PC-3 (cell line): ENCODE measurements around the gene CCDC59. TPM values are rescaled to one million over a fixed set of nuclear protein-coding genes. Genes with fewer than 3 reads are reported as not detected.

Experiments
- ATAC-seq: fragments of 200-7000 bp; cut with Tn5 transposase; 2 replicates; pipeline ENCODE4 v1.9.1; 2020; ENCODE audit warnings: mild to moderate bottlenecking, moderate library complexity
- BruUV-seq: library from RNA; stranded (reverse); fragments of 400-500 nt; replicated peaks from 2 replicates; lab custom pipeline; 2021; lab: Mats Ljungman, UMichigan
- CTCF ChIA-PET: fragments of 300-600 bp; sonication (Branson Sonifier 250); formaldehyde crosslinking; loops from one replicate; lab custom pipeline; 2022; ENCODE audit warnings: antibody characterized with exemption; lab: Charles Lee
- POLR2A ChIA-PET: fragments of 300-600 bp; sonication (Branson Sonifier 250); formaldehyde crosslinking; loops from one replicate; lab custom pipeline; 2022; ENCODE audit warnings: antibody characterized with exemption; ENCODE audit not compliant: unreplicated experiment; lab: Charles Lee
- DNase-seq: peaks from one replicate; pipeline ENCODE4 v3.0.0-alpha.2; 2015
- H2AFZ ChIP-seq: fragments of 300-600 bp; sonication (generic); 2 replicates; pipeline ENCODE4 v1.6.0; 2016; ENCODE audit warnings: antibody characterized with exemption, low read length
- H3F3A ChIP-seq: fragments of 300-600 bp; sonication (generic); one replicate; pipeline ENCODE4 v1.6.0; 2017; ENCODE audit warnings: antibody characterized with exemption, low read length, control low read depth, mild to moderate bottlenecking; ENCODE audit not compliant: unreplicated experiment
- H3K27ac ChIP-seq: fragments of 300-600 bp; sonication (generic); 2 replicates; pipeline ENCODE4 v1.5.1; 2016; ENCODE audit warnings: mild to moderate bottlenecking, low read length
- H3K27me3 ChIP-seq: fragments of 300-600 bp; sonication (generic); 2 replicates; pipeline ENCODE4 v1.6.1; 2016; ENCODE audit warnings: low read length, mixed read lengths
- H3K36me3 ChIP-seq: fragments of 300-600 bp; sonication (generic); 2 replicates; pipeline ENCODE4 v1.6.1; 2016; ENCODE audit warnings: low read depth, mixed run types, low read length, mixed read lengths
- H3K4me1 ChIP-seq: fragments of 300-600 bp; sonication (generic); 2 replicates; pipeline ENCODE4 v1.5.1; 2016; ENCODE audit warnings: low read length; ENCODE audit not compliant: insufficient read depth
- H3K4me2 ChIP-seq: fragments of 300-600 bp; sonication (generic); 2 replicates; pipeline ENCODE4 v1.6.0; 2016; ENCODE audit warnings: low read length
- H3K4me3 ChIP-seq: fragments of 300-600 bp; sonication (generic); 2 replicates; pipeline ENCODE4 v1.5.1; 2016; ENCODE audit warnings: mild to moderate bottlenecking, low read length, mixed read lengths
- H3K79me2 ChIP-seq: fragments of 300-600 bp; sonication (generic); 2 replicates; pipeline ENCODE4 v1.6.1; 2017; ENCODE audit warnings: low read length, mixed read lengths
- H3K9ac ChIP-seq: fragments of 300-600 bp; sonication (generic); 2 replicates; pipeline ENCODE4 v1.6.0; 2016; ENCODE audit warnings: mild to moderate bottlenecking, low read length
- H3K9me2 ChIP-seq: fragments of 300-600 bp; sonication (generic); replicated peaks from 2 replicates; pipeline ENCODE4 v1.6.1; 2016; ENCODE audit warnings: mixed run types, low read length, mixed read lengths
- H3K9me3 ChIP-seq: fragments of 300-600 bp; sonication (generic); 2 replicates; pipeline ENCODE4 v1.6.1; 2016; ENCODE audit warnings: low read length, mixed read lengths
- H4K20me1 ChIP-seq: fragments of 300-600 bp; sonication (generic); 2 replicates; pipeline ENCODE4 v1.6.1; 2016; ENCODE audit warnings: low read length, mixed read lengths
- EZH2 ChIP-seq: fragments of 300-600 bp; sonication (generic); IDR thresholded peaks from one replicate; pipeline ENCODE4 v1.6.1; 2017; ENCODE audit warnings: antibody characterized with exemption, mild to moderate bottlenecking, low read length; ENCODE audit not compliant: unreplicated experiment
- EZH2phosphoT487 ChIP-seq: fragments of 300-600 bp; sonication (generic); IDR thresholded peaks from 2 replicates; pipeline ENCODE4 v1.6.1; 2018; ENCODE audit warnings: mild to moderate bottlenecking, antibody characterized with exemption, low read length, borderline replicate concordance
- intact Hi-C: fragments of 100-400 bp; cut with micrococcal nuclease; formaldehyde crosslinking; loops from 2 replicates; pipeline ENCODE4 v1.9.0; 2023
- total RNA-seq: library from RNA; depleted of rRNA; stranded (reverse); fragments of >200 nt; gene quantifications from 2 replicates; pipeline ENCODE4 v1.2.3, GENCODE V29; 2014
- TF ChIP-seq, protein P1 (sequence below): fragments of 300-600 bp; sonication (generic); conservative IDR thresholded peaks from 2 replicates; pipeline ENCODE4 v1.5.1; 2017; ENCODE audit warnings: antibody characterized with exemption, low read depth, mild to moderate bottlenecking, low read length

The CCDC59 gene
- total RNA-seq, 1 experiment from 2014 or later: 53.0 TPM

DNA sequence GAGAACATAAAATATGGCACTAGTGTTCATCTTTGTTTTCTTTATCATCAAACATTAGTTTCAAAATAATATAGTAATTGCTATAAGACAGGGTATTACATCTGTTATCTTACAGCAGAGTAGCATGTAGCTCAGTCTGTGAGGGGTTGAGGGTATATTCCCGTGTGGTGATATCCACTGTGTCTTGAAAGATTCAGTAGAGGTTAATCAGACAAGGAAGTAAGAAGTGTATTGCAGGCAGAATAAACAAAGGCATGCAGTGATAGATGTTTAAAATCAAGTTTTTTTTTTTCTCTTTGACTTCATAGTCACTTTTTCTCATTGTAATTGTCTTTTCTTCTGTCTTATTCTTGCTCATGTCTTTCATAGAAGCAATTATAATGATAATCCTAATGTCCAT is 48.5 kb upstream of the CCDC59 start:
- TF ChIP-seq EZH2 (no peak), EZH2phosphoT487 (no peak)
- TF ChIP-seq, protein P1, sequence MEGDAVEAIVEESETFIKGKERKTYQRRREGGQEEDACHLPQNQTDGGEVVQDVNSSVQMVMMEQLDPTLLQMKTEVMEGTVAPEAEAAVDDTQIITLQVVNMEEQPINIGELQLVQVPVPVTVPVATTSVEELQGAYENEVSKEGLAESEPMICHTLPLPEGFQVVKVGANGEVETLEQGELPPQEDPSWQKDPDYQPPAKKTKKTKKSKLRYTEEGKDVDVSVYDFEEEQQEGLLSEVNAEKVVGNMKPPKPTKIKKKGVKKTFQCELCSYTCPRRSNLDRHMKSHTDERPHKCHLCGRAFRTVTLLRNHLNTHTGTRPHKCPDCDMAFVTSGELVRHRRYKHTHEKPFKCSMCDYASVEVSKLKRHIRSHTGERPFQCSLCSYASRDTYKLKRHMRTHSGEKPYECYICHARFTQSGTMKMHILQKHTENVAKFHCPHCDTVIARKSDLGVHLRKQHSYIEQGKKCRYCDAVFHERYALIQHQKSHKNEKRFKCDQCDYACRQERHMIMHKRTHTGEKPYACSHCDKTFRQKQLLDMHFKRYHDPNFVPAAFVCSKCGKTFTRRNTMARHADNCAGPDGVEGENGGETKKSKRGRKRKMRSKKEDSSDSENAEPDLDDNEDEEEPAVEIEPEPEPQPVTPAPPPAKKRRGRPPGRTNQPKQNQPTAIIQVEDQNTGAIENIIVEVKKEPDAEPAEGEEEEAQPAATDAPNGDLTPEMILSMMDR: no peak
- ATAC-seq: no peak
- intact Hi-C loops: no loop called here
- Histone ChIP-seq H3K27ac (no peak overlapping the region), H3K27me3 (no peaks in the 10 kb centered on the region), H3K4me1 (peaks cover 5% of the 10 kb centered on the region; the same call in 1 of the 2 replicates), H3K36me3 (no peaks in the 10 kb centered on the region), H3K4me2 (no peak overlapping the region), H3K4me3 (no peak overlapping the region), H3F3A (no peaks in the 10 kb centered on the region), H4K20me1 (no peaks in the 10 kb centered on the region), H3K79me2 (no peaks in the 10 kb centered on the region), H2AFZ (no peak overlapping the region), H3K9me3 (no peaks in the 10 kb centered on the region), H3K9me2 (no peaks in the 10 kb centered on the region), H3K9ac (no peak overlapping the region)
- ChIA-PET CTCF (no interaction called here), POLR2A (no interaction called here)
- DNase-seq: no peak
- no TSS peak for BruUV-seq

DNA sequence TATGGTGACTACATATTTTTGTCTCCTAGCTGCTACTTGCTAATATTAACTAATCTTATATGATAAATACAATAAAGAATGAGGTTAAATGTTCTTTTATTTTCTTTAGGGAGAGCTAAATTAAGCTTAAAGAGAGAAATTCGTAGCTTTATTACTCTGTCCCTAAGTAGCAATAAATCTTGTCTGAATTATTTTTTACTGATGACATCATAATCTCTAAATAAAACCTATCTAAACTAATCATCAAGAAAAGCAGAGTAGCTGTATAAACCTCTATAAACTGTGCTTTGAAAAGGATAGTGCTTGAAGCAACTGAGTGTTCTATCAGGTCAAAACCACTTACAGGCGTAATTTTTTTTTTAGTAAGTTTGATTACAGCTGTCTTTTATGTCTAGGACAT is 42.6 kb upstream of the CCDC59 start:
- no TSS peak for BruUV-seq
- Histone ChIP-seq H3K4me1 (no peaks in the 10 kb centered on the region), H3F3A (no peaks in the 10 kb centered on the region), H3K9ac (no peak overlapping the region), H3K9me2 (no peaks in the 10 kb centered on the region), H3K4me2 (no peak overlapping the region), H3K79me2 (no peaks in the 10 kb centered on the region), H3K4me3 (no peak overlapping the region), H4K20me1 (no peaks in the 10 kb centered on the region), H3K27me3 (no peaks in the 10 kb centered on the region), H3K9me3 (no peaks in the 10 kb centered on the region), H3K27ac (no peak overlapping the region), H3K36me3 (no peaks in the 10 kb centered on the region), H2AFZ (no peak overlapping the region)
- POLR2A ChIA-PET: no interaction called here
- CTCF ChIA-PET: no interaction called here
- ATAC-seq: no peak
- no peak for DNase-seq
- intact Hi-C loops: no loop called here
- TF ChIP-seq, protein P1: no peak
- no peak for TF ChIP-seq EZH2
- TF ChIP-seq EZH2phosphoT487: no peak

DNA sequence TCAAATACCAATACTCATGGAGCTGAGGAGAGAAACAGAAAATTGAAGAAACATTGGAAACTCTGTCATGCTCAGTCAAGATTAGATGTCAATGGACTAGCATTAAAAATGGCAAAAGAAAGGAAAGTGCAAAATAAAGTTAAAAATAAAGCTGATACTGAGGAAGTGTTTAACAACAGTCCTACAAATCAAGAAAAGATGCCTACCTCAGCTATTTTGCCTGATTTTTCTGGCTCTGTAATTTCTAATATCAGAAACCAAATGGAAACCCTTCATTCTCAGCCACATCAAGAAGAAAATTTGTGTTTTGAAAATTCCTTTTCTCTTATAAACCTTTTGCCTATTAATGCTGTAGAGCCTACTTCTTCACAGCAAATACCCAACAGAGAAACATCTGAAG is 40.7 kb upstream of the CCDC59 start:
- Histone ChIP-seq H3K36me3 (no peaks in the 10 kb centered on the region), H3K9me2 (no peaks in the 10 kb centered on the region), H3K4me3 (no peak overlapping the region), H3K27ac (no peak overlapping the region), H3K9ac (no peak overlapping the region), H3K27me3 (no peaks in the 10 kb centered on the region), H3K79me2 (no peaks in the 10 kb centered on the region), H3K9me3 (no peaks in the 10 kb centered on the region), H2AFZ (no peak overlapping the region), H3K4me2 (no peak overlapping the region), H4K20me1 (no peaks in the 10 kb centered on the region), H3K4me1 (no peaks in the 10 kb centered on the region), H3F3A (no peaks in the 10 kb centered on the region)
- ChIA-PET POLR2A (no interaction called here), CTCF (no interaction called here)
- no peak for DNase-seq
- intact Hi-C loops: no loop called here
- BruUV-seq: no TSS peak
- ATAC-seq: no peak
- TF ChIP-seq EZH2phosphoT487 (no peak), EZH2 (no peak)
- TF ChIP-seq, protein P1: no peak
